GM12878 (cell line): Measurements from ENCODE around the gene FOXP3.

Source experiments
- CHD4 ChIP-seq: fragments of 200-600 bp; sonication (generic); IDR thresholded peaks from 2 replicates; pipeline ENCODE4 v1.6.1; 2016; ENCODE audit warnings: mild to moderate bottlenecking
- EP300 ChIP-seq, 2 experiments: fragments of 150-350 bp in 1 of 2; IDR thresholded peaks; 2 replicates each; pipeline ENCODE4 v1.6.1; 2011 to 2012; ENCODE audit warnings: low read depth in 2 of 2, low read length in 2 of 2, borderline replicate concordance in 1 of 2, improper control_type of control experiment in 1 of 2, inconsistent platforms in 1 of 2; ENCODE audit not compliant: control insufficient read depth in 1 of 2
- MXI1 ChIP-seq: fragments of 150-350 bp; IDR thresholded peaks from 2 replicates; pipeline ENCODE4 v1.6.1; 2011; ENCODE audit warnings: low read depth, mild to moderate bottlenecking, inconsistent platforms, low read length, improper control_type of control experiment
- POLR2AphosphoS5 ChIP-seq: IDR thresholded peaks from 2 replicates; pipeline ENCODE4 v1.6.1; 2011; ENCODE audit warnings: mild to moderate bottlenecking, low read length, inconsistent platforms

- TF ChIP-seq EP300 (IDR thresholded peaks at IDR 0.05; ENCODE audit: borderline replicate concordance in 1 of 2, control insufficient read depth in 1 of 2, low read depth in 2 of 2, low read length in 2 of 2) (no peak), CHD4 (no peak), MXI1 (no peak), POLR2AphosphoS5 (no peak)
These were observed 33.0 kb downstream of the FOXP3 start for GRCh38 chrX:49231333-49232000.
